ENCODE results near the gene SLC35A3.

- no peak for TF ChIP-seq TBP (optimal IDR thresholded peaks at IDR 0.05; ENCODE audit: low read depth, low read length)
- TF ChIP-seq FOXM1 (IDR thresholded peaks at IDR 0.05; ENCODE audit: low read depth), result no peak
- no peak for TF ChIP-seq FOXM1 (CRISPR knock-in tag; IDR thresholded peaks at IDR 0.05; ENCODE audit: low read depth)
- TF ChIP-seq CTCF (IDR thresholded peaks at IDR 0.05 in 2 of 3, conservative IDR thresholded peaks at IDR 0.05 in 1 of 3; ENCODE audit: insufficient read depth in 2 of 3, low read depth in 1 of 3, low read length in 3 of 3), result no peak
- TF ChIP-seq PATZ1 (CRISPR knock-in tag; IDR thresholded peaks at IDR 0.05; ENCODE audit: borderline replicate concordance), result no peak
- no peak for TF ChIP-seq FOXA1 (IDR thresholded peaks at IDR 0.05; ENCODE audit: borderline replicate concordance)
These were observed 39.7 kb downstream of the SLC35A3 start for GRCh38 chr1:100009458-100009857.
